ENCODE results near the gene ST7. TPM values are rescaled to one million over a fixed set of nuclear protein-coding genes. Genes with fewer than 3 reads are reported as not detected.

ST7 gene
- total and polyA plus RNA-seq, 2 of the 13 experiments (the other 11 are each of a cell fraction or from before 2014, with no cell fraction given): 17.3 to 23.5 TPM

- H3K27ac ChIP-seq (ENCODE audit: extremely low read length, insufficient read depth, low read length): no peak overlapping the region
- 94% methylated on average over 3 of the region's 3 CpGs for WGBS (ENCODE audit: low lambda C conversion rate)
- no peak overlapping the region for H3K4me3 ChIP-seq (replicated peaks in 1 of 3; ENCODE audit: insufficient read depth in 1 of 3, low read depth in 2 of 3, low read length in 3 of 3)
- ATAC-seq: no peak
- BruUV-seq (replicated peaks): no TSS peak
- H3K27me3 ChIP-seq (ENCODE audit: control insufficient read depth in 1 of 2, insufficient read depth in 2 of 2, low read length in 2 of 2): no peaks in the 10 kb centered on the region; a peak in 1 of 5 replicates
- no peak for DNase-seq (ENCODE audit: low spot score)
- POLR2A ChIA-PET: no interaction called here
- H3K4me1 ChIP-seq (ENCODE audit: insufficient read depth, low read length): peaks cover 12% of the 10 kb centered on the region
- TF ChIP-seq KDM3A (CRISPR knock-in tag; IDR thresholded peaks at IDR 0.05; ENCODE audit: low read depth) (no peak), AKAP8 (CRISPR knock-in tag; IDR thresholded peaks at IDR 0.05) (no peak), NFIC (IDR thresholded peaks at IDR 0.05; ENCODE audit: low read length) (no peak), CSRNP2 (CRISPR knock-in tag; conservative IDR thresholded peaks at IDR 0.05; ENCODE audit: low read depth) (no peak), ZMYM2 (CRISPR knock-in tag; IDR thresholded peaks at IDR 0.05) (no peak), ZNF589 (CRISPR knock-in tag; conservative IDR thresholded peaks at IDR 0.05) (no peak), HNRNPUL1 (IDR thresholded peaks at IDR 0.05; ENCODE audit: low read depth, low read length) (no peak), NFE2 (CRISPR knock-in tag; IDR thresholded peaks at IDR 0.05) (no peak), ZNF816 (CRISPR knock-in tag; IDR thresholded peaks at IDR 0.05; ENCODE audit: borderline replicate concordance) (no peak), ZBTB3 (CRISPR knock-in tag; IDR thresholded peaks at IDR 0.05; ENCODE audit: borderline replicate concordance, low read depth) (no peak), PHF21A (CRISPR knock-in tag; IDR thresholded peaks at IDR 0.05) (no peak), KLF12 (CRISPR knock-in tag; IDR thresholded peaks at IDR 0.05; ENCODE audit: borderline replicate concordance) (no peak), ZNF503 (CRISPR knock-in tag; IDR thresholded peaks at IDR 0.05) (no peak), PAX8 (CRISPR knock-in tag; IDR thresholded peaks at IDR 0.05; ENCODE audit: borderline replicate concordance) (no peak), GATA4 (IDR thresholded peaks at IDR 0.05; ENCODE audit: borderline replicate concordance, low read depth) (no peak), SP1 (IDR thresholded peaks at IDR 0.05) (no peak), SP1 (CRISPR knock-in tag; IDR thresholded peaks at IDR 0.05) (no peak), NCOA2 (CRISPR knock-in tag; IDR thresholded peaks at IDR 0.05) (no peak), KDM4B (CRISPR knock-in tag; IDR thresholded peaks at IDR 0.05) (no peak)
- H3K9ac ChIP-seq (ENCODE audit: insufficient read depth, low read depth, low read length): no peak overlapping the region
- no peak overlapping the region for H2AFZ ChIP-seq (ENCODE audit: low read length)
- H4K20me1 ChIP-seq (ENCODE audit: insufficient read depth, low read length): no peaks in the 10 kb centered on the region
- no peaks in the 10 kb centered on the region for H3K36me3 ChIP-seq (replicated peaks in 1 of 2; ENCODE audit: control insufficient read depth in 1 of 2, insufficient read depth in 2 of 2, low read length in 2 of 2)
- FAIRE-seq: no peak
- CTCF ChIA-PET (ENCODE audit: low intra/inter-chr PET ratio, low total read pairs): no interaction called here
- intact Hi-C loops (cut with micrococcal nuclease; ENCODE audit: unreplicated experiment): no loop called here
- H3K4me2 ChIP-seq (ENCODE audit: low read depth, low read length): no peak overlapping the region
- in situ Hi-C loops (cut with HindIII; ENCODE audit: extremely low pct_ligation_motif_present, low pct_unique_long_range_greater_than_20kb): no loop called here
- H3K9me3 ChIP-seq (ENCODE audit: low read length): no peaks in the 10 kb centered on the region
- H3K79me2 ChIP-seq (ENCODE audit: insufficient read depth, low read length): no peaks in the 10 kb centered on the region
Observed at GRCh38 chr7:117065571-117066150, 112.4 kb downstream of the ST7 start.
